ENCODE results near the gene KIF5A.
A peak's percentile ranks its signal among the peaks of the same experiment; 100 is the strongest.

KIF5A gene

DNA sequence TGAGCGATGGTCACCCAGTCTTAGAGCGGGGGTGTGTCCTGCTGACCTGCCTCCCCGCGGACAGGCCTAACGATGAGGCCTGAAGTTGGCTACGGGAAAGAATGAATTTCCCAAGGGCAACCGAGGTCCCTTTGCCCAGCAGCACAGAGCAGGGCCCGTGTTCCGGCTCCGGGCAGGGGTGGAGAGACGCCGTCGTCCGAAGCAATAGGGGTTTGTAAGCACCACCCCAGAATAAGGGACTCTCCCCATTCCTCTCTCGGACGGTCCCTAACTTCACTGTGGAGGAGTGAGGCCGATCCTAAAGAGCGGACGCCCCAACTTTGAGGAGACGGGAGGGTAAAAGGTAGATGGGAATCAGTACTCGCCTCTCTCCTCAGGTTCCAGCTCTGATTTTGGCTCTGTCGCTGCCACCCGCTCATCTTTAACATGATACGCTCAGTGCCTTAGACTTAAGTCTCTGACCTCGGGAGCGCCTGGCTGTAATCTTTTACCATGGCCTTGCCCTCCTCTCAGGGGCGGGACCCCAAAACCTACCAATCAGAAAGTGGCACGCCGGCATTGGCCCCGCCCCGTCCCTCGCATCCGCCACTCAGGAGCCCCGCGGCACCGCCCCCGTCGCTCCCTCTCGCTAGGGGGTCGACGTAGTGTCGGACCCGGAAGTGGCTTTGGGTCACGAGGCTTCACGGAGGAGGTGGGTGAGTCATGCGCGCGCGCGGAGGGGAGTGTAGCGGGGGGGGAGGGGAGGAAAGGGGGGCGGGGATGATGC lies 29.6 kb upstream of the KIF5A start, which contains the start of gene DDIT3:
Gene DDIT3, minus strand, starts transcription at position 462 of the 766 bp plus-strand sequence. CDS start 3,108 bp downstream, outside the sequence.
- peak; percentile 99 for DNase-seq (ENCODE audit: low spot score)

DNA sequence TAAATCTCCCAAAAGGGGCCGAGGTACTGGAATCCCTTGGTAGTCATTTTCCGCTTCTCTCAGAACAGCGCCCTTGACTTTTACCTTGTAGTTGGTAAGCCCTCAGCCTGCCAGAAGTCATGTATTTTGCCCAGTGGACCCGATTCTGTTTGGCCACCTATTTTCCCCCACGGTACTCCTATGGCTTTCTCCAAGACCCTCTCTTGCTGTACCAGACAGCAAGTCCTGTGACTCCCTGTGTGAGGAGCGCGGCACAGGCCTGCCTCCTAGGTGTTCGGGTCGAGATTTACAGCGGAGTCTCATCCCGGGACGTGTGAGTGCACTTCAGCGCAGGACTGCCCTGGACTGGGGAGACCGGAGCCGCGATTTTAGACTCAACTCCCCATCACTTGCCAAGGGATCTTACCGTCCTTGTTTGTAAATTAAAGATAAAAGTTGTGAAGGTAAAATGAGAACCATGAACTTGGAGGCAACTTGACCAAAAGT lies 28.3 kb upstream of the KIF5A start:
- DNase-seq (ENCODE audit: low spot score) = no peak

DNA sequence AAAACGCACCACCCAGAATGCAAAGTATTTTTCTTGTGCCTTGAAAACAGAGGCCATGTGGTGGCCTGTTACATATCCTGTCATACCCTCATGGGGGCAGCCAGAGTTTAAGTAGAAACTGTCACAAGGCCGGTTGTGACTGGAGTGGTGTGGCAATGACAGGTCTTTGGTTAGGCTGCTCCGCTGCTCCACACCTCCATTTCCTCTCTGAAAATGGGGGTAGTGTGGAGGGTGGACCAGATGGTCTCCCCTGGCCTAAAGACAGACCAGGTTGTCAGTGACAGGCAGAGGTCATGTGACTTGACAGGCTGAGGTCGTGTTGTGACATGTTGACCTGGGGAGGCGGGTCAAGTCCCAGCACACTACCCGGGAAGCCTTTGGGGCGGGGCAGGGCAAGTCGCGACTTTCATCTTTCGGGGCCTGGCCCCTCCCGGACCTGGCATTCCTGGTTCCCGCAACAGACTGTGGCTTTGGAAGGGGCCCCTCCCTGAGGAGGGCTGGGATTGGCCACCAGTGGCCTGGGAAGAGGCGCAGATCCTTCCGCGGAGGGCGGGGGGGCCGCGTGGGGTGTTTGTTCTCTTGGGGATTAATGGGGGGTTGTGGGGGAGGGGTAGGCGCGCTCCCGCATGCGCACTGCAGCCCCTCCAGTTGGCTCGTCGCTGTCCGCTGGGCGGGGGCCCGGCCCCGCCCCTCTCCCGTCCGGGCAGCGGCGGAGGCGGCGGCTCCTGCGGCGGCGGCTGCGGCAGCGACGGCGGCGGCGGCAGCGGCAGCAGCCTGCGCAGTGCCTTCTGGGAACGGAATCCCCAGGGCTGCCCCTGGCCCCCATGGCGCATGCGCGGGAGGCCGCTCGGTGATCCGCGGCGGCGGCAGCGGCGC lies 27.6 kb upstream of the KIF5A start, which contains the start of gene MBD6:
Gene MBD6, plus strand, starts transcription at position 814 of the 876 bp plus-strand sequence. CDS start 1,480 bp downstream, outside the sequence.
- DNase-seq (ENCODE audit: low spot score) = peak; percentile 92

DNA sequence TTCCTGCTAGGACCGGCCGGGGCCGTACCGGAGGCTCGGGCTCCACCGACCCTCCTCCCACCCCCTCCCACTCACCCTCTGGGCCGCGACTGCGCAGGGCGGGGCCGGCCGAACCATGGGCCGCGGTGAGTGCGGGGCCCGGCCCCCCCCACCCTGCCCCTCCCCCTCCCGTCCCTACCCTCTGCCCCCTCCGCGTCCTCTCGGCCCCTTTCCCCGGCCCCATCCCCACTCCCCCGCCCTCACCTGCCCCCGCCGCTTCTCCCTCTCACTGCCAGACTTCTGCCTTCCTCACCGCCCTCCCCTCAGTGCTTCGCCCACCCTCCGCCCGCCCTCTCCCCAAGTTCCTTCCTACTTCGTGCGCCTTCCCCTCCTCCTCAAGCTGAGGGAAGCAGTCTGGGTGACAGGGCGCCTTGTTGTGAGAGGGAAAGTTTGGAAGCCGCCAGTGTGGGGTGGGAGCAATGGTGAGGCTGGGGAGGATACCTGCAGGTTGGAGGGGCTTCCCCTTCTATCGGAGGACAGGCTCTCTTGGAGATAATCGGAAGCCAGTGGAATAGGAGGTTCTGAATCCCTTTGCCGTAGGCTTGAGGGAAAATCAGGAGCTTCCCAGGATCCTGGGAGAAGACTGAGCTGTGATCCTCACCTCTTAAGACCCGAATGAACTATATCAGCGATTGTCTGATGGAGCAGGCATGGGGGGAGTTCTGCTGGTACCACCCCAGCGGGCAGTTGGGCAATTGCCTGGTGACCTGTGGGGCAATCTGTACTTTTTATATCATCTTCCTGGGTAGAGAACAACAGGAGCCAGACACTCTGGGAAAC lies 26.7 kb upstream of the KIF5A start:
- peak; percentile 67 for DNase-seq (ENCODE audit: low spot score)

DNA sequence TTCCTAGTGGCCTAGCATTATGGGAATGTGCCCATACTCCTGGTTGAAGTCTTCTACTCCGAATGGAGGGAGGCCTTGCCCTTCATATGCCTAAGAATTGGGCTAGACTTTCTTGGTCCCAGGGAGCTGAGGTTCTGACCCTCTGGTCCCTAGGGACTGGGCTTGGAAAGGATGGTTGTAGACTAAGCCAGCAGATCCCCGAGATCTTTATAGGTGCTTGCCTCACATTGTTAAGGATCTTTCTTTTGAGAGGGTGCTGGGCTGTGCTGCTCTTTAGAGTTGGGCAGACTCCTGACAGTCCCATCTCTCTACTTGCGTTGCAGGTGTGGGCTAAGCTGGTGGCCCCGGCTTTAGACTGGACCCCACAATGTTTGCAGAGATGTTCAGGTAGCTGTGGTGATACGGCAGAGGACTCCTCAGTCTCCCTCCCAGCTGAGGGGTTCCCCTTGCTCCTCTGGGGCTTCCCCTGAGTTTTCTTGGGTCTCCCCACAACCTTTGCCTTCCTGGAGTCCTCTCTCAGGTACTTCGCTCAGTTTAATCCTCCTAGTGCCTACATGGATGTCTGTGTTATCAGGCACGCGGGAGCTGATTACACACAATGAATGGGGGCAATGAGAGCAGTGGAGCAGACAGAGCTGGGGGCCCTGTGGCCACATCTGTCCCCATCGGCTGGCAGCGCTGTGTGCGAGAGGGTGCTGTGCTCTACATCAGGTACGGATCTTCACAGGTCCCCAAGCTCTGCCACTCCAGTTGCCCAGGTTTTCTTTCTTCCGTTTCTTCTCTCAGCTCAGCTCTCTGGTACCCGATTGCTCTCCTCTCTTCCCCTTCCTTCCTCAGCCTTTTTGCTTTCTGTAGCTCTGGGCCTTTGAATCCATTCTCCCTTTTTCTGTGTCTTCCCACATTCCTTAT lies 25.9 kb upstream of the KIF5A start:
- DNase-seq (ENCODE audit: low spot score) = no peak

DNA sequence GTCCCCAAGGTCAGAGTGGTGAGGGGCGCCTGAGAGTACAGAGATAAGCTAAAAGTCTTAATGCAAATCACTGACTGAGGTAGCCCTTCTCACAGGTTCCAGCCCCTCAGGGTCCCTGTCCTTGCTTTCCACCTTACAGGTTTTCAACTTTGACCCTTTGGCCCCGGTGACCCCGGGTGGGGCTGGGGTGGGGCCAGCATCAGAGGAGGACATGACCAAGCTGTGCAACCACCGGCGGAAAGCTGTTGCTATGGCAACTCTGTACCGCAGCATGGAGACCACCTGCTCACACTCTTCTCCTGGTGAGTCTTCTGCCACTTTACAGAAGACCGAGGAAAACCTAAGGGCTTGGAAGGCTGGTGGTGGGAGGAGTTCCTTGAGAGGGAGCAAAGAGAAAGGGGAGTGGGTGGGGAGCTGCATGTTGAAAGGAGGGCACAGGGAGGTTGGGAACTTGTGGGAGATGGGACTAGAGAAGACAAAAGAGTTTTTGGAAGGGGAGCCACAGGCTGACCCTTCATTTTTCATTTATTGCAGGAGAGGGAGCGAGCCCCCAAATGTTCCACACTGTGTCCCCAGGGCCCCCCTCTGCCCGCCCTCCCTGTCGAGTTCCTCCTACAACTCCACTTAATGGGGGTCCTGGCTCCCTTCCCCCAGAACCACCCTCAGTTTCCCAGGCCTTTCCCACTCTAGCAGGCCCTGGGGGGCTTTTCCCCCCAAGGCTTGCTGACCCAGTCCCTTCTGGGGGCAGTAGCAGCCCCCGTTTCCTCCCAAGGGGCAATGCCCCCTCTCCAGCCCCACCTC lies 24.8 kb upstream of the KIF5A start:
- no peak for DNase-seq (ENCODE audit: low spot score)

DNA sequence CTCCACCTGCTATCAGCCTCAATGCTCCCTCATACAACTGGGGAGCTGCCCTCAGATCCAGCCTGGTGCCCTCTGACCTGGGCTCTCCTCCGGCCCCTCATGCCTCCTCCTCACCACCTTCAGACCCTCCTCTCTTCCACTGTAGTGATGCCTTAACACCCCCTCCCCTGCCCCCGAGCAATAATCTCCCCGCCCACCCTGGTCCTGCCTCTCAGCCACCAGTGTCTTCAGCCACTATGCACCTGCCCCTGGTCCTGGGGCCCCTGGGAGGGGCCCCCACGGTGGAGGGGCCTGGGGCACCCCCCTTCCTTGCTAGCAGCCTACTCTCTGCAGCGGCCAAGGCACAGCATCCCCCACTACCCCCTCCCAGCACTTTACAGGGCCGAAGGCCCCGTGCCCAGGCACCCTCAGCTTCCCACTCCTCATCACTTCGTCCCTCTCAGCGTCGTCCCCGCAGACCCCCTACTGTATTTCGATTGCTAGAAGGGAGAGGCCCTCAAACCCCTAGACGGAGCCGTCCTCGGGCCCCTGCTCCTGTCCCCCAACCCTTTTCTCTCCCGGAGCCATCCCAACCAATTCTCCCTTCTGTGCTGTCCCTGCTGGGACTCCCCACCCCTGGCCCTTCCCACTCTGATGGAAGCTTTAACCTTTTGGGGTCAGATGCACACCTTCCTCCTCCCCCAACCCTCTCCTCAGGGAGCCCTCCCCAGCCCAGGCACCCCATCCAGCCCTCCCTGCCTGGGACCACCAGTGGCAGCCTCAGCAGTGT lies 24.0 kb upstream of the KIF5A start:
- no peak for DNase-seq (ENCODE audit: low spot score)

DNA sequence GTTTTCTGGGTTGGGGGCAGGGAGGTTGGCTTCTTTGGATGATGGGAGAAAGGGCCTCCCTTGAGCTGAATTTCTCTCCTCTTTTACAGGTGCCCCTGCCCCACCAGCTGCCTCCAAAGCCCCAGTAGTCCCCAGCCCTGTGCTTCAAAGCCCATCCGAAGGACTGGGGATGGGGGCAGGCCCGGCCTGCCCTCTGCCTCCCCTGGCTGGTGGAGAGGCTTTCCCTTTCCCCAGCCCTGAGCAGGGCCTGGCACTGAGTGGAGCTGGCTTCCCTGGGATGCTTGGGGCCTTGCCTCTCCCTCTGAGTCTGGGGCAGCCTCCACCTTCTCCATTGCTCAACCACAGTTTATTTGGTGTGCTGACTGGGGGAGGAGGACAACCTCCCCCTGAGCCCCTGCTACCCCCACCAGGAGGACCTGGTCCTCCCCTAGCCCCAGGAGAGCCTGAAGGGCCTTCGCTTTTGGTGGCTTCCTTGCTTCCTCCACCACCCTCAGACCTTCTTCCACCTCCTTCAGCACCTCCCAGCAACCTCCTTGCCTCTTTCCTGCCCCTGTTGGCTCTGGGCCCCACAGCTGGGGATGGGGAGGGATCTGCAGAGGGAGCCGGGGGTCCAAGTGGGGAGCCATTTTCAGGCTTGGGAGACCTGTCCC lies 23.2 kb upstream of the KIF5A start:
- DNase-seq (ENCODE audit: low spot score) = no peak

DNA sequence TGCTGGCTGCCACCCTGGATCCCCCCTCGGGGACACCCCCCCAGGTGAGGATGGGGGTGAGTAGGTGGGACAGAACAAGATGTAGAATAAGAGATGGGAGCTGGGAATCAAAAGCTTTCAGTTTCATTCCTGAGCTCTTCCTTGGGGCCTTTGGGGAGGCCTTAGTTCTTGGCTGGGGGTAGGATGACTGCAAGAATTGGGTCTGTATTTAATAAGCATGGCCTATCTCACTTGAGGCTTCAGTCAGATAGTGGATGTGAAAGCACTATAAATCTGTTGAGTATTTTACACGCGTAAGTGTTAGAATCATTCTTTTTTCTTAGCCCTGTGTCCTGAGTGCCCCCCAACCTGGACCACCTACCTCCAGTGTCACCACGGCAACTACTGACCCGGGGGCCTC lies 22.7 kb upstream of the KIF5A start:
- no peak for DNase-seq (ENCODE audit: low spot score)

DNA sequence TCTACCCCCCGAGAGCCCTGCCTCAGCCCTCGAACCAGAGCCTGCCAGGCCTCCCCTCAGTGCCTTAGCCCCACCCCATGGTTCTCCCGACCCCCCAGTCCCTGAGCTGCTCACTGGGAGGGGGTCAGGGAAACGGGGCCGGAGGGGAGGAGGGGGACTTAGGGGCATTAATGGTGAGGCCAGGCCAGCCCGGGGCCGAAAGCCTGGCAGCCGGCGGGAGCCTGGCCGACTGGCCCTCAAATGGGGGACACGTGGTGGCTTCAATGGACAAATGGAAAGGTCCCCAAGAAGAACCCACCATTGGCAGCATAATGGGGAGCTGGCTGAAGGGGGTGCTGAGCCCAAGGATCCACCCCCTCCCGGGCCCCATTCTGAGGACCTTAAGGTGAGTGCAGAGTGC lies 21.7 kb upstream of the KIF5A start:
- no peak for DNase-seq (ENCODE audit: low spot score)

DNA sequence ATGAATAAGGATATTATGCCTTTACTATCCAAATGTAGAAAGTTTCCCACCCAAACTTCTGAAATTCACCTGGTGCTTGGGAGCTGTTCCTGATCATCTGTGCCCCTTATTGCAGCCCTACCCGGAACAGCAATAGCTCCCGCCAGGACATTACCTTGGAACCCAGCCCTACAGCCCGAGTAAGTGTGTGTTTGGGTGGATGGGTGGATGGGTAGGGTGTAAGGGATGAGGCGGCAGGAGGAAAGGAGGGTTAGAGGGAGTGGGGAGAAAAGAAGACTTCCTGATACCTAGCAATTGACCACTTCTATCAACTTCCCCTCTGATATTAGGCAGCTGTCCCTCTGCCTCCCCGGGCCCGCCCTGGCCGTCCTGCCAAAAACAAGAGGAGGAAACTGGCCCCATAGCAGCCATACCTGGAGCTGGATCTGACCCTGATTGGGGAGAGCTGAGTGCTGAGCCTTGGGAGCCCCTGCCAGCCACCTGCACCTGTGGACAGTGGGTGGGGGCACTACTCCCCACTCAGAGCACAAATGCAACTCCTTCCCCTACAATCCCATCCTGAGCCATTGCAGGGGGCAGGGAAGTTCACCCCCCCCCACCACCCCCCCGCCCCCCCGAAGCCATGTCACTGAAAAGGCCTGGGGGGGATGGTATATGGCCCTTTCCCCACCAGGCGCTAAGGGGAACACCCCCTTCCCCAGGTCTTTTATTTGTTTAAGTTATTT lies 20.9 kb upstream of the KIF5A start:
- no peak for DNase-seq (ENCODE audit: low spot score)

DNA sequence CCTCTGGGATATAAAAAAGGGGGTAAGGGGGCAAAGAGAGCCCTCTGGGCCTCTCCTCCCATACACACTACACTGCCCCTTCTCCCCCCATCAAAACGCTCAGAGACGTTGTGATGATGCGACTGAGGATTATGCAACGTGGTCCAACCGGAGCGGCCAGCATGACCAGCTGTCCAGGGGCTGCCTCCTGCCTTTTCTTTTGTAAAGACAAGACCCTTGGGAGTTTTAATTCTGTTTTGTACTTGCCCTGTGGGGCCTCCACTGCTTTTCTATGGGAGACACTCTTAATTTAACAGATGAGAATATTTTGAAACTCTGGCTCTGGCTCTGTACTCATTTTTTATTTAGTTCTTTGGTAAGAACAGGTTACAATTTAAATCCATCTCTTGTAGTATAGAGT lies 20.0 kb upstream of the KIF5A start:
- no peak for DNase-seq (ENCODE audit: low spot score)

DNA sequence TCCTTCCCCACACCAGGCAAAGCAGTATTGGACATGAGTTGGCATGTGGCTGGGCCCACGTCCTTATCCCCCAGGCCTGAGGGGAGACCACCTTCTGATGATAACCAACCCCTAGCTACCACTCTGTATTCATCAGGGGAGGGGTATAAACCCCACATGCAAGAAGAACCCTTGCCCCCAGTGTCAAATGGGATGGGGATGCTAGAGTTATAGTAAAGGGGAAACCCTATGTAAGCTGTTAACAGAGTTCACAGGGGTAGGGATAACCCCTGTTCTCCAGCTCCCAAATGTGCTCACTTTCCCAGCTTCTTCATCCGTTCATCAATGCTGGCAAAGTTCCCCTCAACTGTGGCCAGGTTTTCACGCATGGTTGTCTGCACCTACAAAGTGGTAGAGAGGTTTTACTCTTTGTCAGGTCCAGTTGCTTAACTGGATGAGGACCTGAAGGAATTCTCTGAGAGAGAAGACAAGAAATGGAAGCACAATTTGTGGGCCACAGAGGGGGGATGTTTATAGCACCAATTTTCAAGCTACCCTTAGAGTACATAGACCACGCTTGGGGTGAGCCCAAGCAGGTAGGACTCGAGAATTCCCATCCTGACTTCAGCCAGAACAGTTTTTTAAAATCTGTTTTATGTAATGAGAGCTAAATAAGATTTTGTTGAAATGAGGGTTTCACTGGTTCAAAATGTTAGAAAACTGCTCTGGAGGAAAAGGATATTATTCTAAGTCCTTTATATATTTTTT lies 19.3 kb upstream of the KIF5A start:
- DNase-seq (ENCODE audit: low spot score) = no peak

DNA sequence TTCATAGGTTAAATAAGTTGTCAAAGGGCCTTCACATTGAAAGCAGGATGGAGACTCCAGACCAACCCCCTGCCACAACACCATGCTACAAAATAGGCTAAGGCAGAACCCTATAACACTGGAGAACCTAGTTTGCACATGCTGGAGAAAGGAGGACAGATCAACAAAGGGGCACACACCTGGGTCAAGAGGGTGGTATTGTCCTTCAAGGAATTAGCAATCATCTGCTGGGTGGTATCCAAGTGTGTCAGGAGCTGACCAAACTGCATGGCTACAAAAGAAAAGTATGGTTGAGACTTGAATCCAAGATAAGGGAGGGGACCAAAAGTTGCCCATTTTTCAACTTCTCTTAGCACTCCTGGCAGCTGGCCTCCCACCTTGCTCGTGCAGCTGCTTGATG lies 18.0 kb upstream of the KIF5A start:
- DNase-seq (ENCODE audit: low spot score) = no peak

DNA sequence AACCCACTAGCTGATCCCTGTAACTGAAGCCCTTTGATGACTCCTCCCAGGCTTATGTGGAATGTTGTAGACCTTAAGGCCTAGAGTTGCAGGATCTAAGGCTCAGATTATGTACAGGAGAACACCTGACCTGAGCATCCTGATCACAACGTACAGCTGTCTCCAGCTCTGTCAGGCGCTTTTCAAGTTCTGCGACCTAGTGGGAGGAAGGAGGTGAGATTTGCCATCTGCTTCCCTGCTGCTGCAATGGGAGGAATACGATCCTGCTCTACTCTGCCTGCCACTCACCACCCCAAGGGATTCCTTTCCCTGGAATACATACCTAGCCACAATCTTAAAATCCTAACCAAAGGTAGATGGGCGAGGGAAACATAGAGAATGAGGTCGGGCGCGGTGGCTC lies 16.7 kb upstream of the KIF5A start:
- peak; percentile 50 for DNase-seq (ENCODE audit: low spot score)

DNA sequence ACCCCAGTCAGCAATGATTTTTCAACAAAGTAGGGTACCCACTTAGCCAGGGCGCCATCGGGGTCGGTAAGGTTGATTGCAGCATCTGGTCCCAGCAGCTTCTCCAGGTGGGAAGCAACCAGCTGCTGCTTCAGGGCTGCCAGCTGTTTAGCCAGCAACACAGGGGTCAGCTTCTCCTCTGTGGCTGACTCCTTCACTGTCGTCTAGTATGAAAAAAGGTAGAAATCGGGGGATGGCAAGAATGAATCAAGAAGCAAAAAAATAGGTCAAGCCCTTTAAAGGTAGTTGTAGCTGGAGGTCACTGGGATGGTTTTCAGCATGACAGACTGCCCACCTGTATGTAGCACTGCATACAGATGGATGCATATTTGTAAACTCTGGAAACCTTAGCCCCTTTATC lies 15.6 kb upstream of the KIF5A start:
- no peak for DNase-seq (ENCODE audit: low spot score)

DNA sequence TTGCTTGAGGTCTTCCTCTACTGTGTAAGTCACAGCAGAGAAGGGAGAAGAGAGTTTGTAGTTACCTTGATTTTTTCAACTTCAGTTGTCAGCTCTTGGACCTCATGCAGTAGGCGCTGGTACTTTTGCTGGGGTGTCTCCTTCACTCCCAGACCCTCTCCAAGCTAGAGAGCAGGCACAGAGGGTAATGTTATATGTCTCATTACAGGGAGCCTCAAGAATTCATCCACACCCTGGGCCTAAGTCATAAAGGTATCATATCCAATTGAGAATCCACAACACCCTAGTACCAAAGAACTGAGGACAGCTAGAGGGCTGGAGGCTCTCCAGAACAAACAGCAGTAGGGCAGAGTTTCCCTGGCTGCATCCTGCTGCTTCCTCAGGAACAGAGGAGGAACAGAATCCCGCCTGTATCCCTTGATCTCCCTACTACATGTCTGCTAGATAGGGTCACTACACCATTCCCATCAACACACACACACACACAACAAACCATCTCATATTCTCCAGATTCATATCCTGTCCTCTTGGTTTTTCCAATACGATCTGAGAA lies 14.8 kb upstream of the KIF5A start:
- DNase-seq (ENCODE audit: low spot score) = no peak

Measured in putamen (tissue), 1 donor.